K562 (cell line): Measurements from ENCODE around the gene HSPB1. TPM values are rescaled to one million over a fixed set of nuclear protein-coding genes. Genes with fewer than 3 reads are reported as not detected.

Experiments
- ATAC-seq: fragments of 200-7000 bp; cut with Tn5 transposase; 3 replicates; pipeline ENCODE4 v1.9.1; 2020; ENCODE audit warnings: moderate library complexity
- BruUV-seq: library from RNA; stranded (reverse); fragments of 400-500 nt; replicated peaks from 2 replicates; lab custom pipeline; 2021; lab: Mats Ljungman, UMichigan
- CTCF ChIA-PET: fragments of 300-600 bp; formaldehyde crosslinking; extraction: SDS; loops from one replicate; lab custom pipeline; 2021; ENCODE audit warnings: low intra/inter-chr PET ratio; lab: Yijun Ruan, JAX
- POLR2A ChIA-PET: fragments of 300-600, 350-650 bp; sonication (Branson Sonifier 250); formaldehyde crosslinking; extraction: SDS; loops from one replicate; lab custom pipeline; 2021; ENCODE audit warnings: antibody characterized with exemption, inconsistent platforms; lab: Yijun Ruan, JAX
- DNase-seq, 4 experiments: peaks; one replicate each; pipeline versions ENCODE4 v3.0.0 to v3.0.0-alpha.2; 2011 to 2018; ENCODE audit warnings: low spot score in 3 of 4, mixed read lengths in 3 of 4; ENCODE audit errors: extremely low read depth in 1 of 4
- FAIRE-seq: peaks from 2 replicates; lab custom pipeline; 2011; peaks lifted over from hg19 to GRCh38; lab: Jason Lieb, UNC
- H2AFZ ChIP-seq: 2 replicates; pipeline ENCODE4 v1.6.0; 2011; ENCODE audit warnings: low read depth, low read length, control low read depth, inconsistent platforms
- H3K27ac ChIP-seq: fragments of 200-600 bp; 3 replicates; pipeline ENCODE4 v1.8.0; 2011; ENCODE audit warnings: low read depth, mild to moderate bottlenecking, control low read depth, inconsistent platforms, low read length, moderate library complexity, mixed read lengths; ENCODE audit errors: extremely low read depth
- H3K27me3 ChIP-seq, 2 experiments: fragments of 300-600 bp in 1 of 2; 2 replicates in 1 of 2; 3 replicates in 1 of 2; pipeline versions ENCODE4 v1.6.0 to v1.8.0; 2011; ENCODE audit warnings: inconsistent platforms in 2 of 2, low read length in 2 of 2, mild to moderate bottlenecking in 1 of 2, mixed read lengths in 1 of 2, moderate library complexity in 1 of 2; ENCODE audit not compliant: control insufficient read depth in 2 of 2, insufficient read depth in 2 of 2
- H3K36me3 ChIP-seq: fragments of 300-600 bp; 3 replicates; pipeline ENCODE4 v1.8.0; 2011; ENCODE audit warnings: mild to moderate bottlenecking, low read length, inconsistent platforms; ENCODE audit not compliant: control insufficient read depth, insufficient read depth
- H3K4me1 ChIP-seq, 2 experiments: fragments of 200-600 bp in 1 of 2; replicated peaks in 1 of 2; 2 replicates in 1 of 2; 3 replicates in 1 of 2; pipeline versions ENCODE4 v1.5.1 to v1.8.0; 2011; ENCODE audit warnings: inconsistent platforms in 2 of 2, low read length in 2 of 2, mild to moderate bottlenecking in 1 of 2, mixed read lengths in 1 of 2, moderate library complexity in 1 of 2; ENCODE audit not compliant: control insufficient read depth in 2 of 2, insufficient read depth in 2 of 2
- H3K4me2 ChIP-seq: 2 replicates; pipeline ENCODE4 v1.6.1; 2011; ENCODE audit warnings: low read length, control low read depth, inconsistent platforms, mixed read lengths; ENCODE audit not compliant: insufficient read depth
- H3K4me3 ChIP-seq: fragments of 200-600 bp; sonication (generic), shearing (Covaris generic); 2 replicates; pipeline ENCODE4 v1.5.1; 2016; ENCODE audit warnings: control low read depth, inconsistent platforms
- H3K79me2 ChIP-seq: fragments of 200-600 bp; 3 replicates; pipeline ENCODE4 v1.8.0; 2011; ENCODE audit warnings: low read length, inconsistent platforms; ENCODE audit not compliant: control insufficient read depth, insufficient read depth
- H3K9ac ChIP-seq, 2 experiments: 2 replicates each; pipeline versions ENCODE4 v1.6.0 to v1.6.1; 2011; ENCODE audit warnings: low read depth in 2 of 2, low read length in 2 of 2, control low read depth in 1 of 2, inconsistent platforms in 1 of 2, mild to moderate bottlenecking in 1 of 2, mixed read lengths in 1 of 2; ENCODE audit not compliant: insufficient read depth in 1 of 2
- H3K9me1 ChIP-seq: one replicate; pipeline ENCODE4 v1.6.0; 2011; ENCODE audit warnings: inconsistent platforms, mild to moderate bottlenecking, low read length, moderate library complexity; ENCODE audit not compliant: control insufficient read depth, insufficient read depth
- H3K9me3 ChIP-seq: replicated peaks from 2 replicates; pipeline ENCODE4 v1.5.1; 2011; ENCODE audit warnings: low read depth, low read length, inconsistent platforms; ENCODE audit not compliant: control insufficient read depth, insufficient read depth
- H4K20me1 ChIP-seq: replicated peaks from 2 replicates; pipeline ENCODE4 v1.6.1; 2011; ENCODE audit warnings: low read length, inconsistent platforms, mixed read lengths; ENCODE audit not compliant: control insufficient read depth, insufficient read depth
- CSDE1 ChIP-seq, 2 experiments: fragments of 450-650 bp; IDR thresholded peaks; 2 replicates each; pipeline ENCODE4 v1.6.1; 2016; ENCODE audit warnings: mild to moderate bottlenecking in 1 of 2
- E2F5 ChIP-seq: sonication (generic); formaldehyde crosslinking; IDR thresholded peaks from 2 replicates; pipeline ENCODE4 v1.8.0; 2022; ENCODE audit warnings: mild to moderate bottlenecking, missing genetic modification reagents
- KDM1A ChIP-seq, 2 experiments: fragments of 450-650 bp; IDR thresholded peaks; 2 replicates each; pipeline ENCODE4 v1.6.1; 2016; ENCODE audit warnings: mild to moderate bottlenecking in 2 of 2
- L3MBTL2 ChIP-seq: fragments of 450-650 bp; IDR thresholded peaks from 2 replicates; pipeline ENCODE4 v1.6.1; 2016; ENCODE audit warnings: mild to moderate bottlenecking, moderate library complexity
- NBN ChIP-seq: fragments of 450-650 bp; IDR thresholded peaks from 2 replicates; pipeline ENCODE4 v1.6.1; 2016; ENCODE audit warnings: low read depth, mild to moderate bottlenecking
- NONO ChIP-seq, 2 experiments: fragments of 200-400 bp in 1 of 2; fragments of 450-650 bp in 1 of 2; formaldehyde crosslinking in 1 of 2; IDR thresholded peaks; 2 replicates each; pipeline ENCODE4 v1.6.1; 2017; ENCODE audit warnings: low read depth in 2 of 2, mild to moderate bottlenecking in 2 of 2, moderate library complexity in 2 of 2, low read length in 1 of 2
- NR2C2 ChIP-seq, 2 experiments: fragments of 200-800 bp in 1 of 2; sonication (Bioruptor generic) in 1 of 2; sonication (generic) in 1 of 2; formaldehyde crosslinking in 1 of 2; IDR thresholded peaks; 2 replicates each; pipeline versions ENCODE4 v1.6.1 to v1.8.0; 2016 to 2022; ENCODE audit warnings: mild to moderate bottlenecking in 1 of 2, missing compliant biosample characterization in 1 of 2, missing genetic modification characterization in 1 of 2, missing genetic modification reagents in 1 of 2
- PHB ChIP-seq: fragments of 250-450 bp; sonication (Bioruptor Pico); IDR thresholded peaks from 2 replicates; pipeline ENCODE4 v1.5.0; 2021
- ZNF12 ChIP-seq: sonication (generic); formaldehyde crosslinking; IDR thresholded peaks from 2 replicates; pipeline ENCODE4 v1.4.0; 2020; ENCODE audit warnings: mild to moderate bottlenecking, missing genetic modification reagents
- ZNF24 ChIP-seq: fragments of 450-650 bp; IDR thresholded peaks from 2 replicates; pipeline ENCODE4 v1.6.1; 2016
- WGBS: fragments of 100-300 bp; shearing (Covaris generic); methylation state at CpG from one replicate; pipeline ENCODE4 v1.1.6; 2016; ENCODE audit warnings: low coverage, mixed read lengths; ENCODE audit not compliant: insufficient coverage; ENCODE audit errors: missing lambda C conversion rate; 5-methylcytosine and 5-hydroxymethylcytosine counted together
- in situ Hi-C: fragments of 300-500 bp; cut with MboI; formaldehyde crosslinking; loops from 4 replicates; pipeline ENCODE4 v1.15.0; 2018; ENCODE audit warnings: inconsistent platforms, mixed read lengths
- intact Hi-C: fragments of 100-400 bp; cut with micrococcal nuclease; formaldehyde crosslinking; loops from 2 replicates; pipeline ENCODE4 v1.14.2; 2022
- polyA plus RNA-seq, 8 experiments: library from polyadenylated mRNA; depleted of rRNA in 4 of 8; stranded (reverse) in 5 of 8; unstranded in 3 of 8; fragments of >200 nt; fragmentation: Nextera tagmentation in 2 of 8; fragmentation: Illumina TruSeq in 1 of 8; extraction: Ambion mirVana in 2 of 8; extraction: Trizol in 1 of 8; gene quantifications; 2 replicates each; pipeline versions ENCODE4 v1.2.1 to v1.2.3, GENCODE V29; 2011 to 2014; ENCODE audit warnings: inconsistent platforms in 1 of 8, missing spikeins in 1 of 8
- total RNA-seq, 7 experiments: library from RNA; depleted of rRNA in 6 of 7; stranded (reverse); fragments of >200 nt in 6 of 7; fragmentation: Illumina TruSeq in 2 of 7; extraction: Trizol in 2 of 7; gene quantifications; 2 replicates each; pipeline versions ENCODE4 v1.2.1 to v1.2.3, GENCODE V29; 2011 to 2021; ENCODE audit warnings: low replicate concordance in 1 of 7
- TF ChIP-seq, protein P1 (sequence below): fragments of 250-450 bp; sonication (Bioruptor Pico); IDR thresholded peaks from 2 replicates; pipeline ENCODE4 v1.6.1; 2021; ENCODE audit warnings: mild to moderate bottlenecking
- TF ChIP-seq, protein P2 (sequence below): sonication (generic); formaldehyde crosslinking; IDR thresholded peaks from 2 replicates; pipeline ENCODE4 v1.8.0; 2022; ENCODE audit warnings: mild to moderate bottlenecking, missing genetic modification reagents
- TF ChIP-seq, protein P3 (sequence below): fragments of 450-650 bp; IDR thresholded peaks from 2 replicates; pipeline ENCODE4 v1.6.1; 2017; ENCODE audit warnings: mild to moderate bottlenecking, moderate library complexity
- TF ChIP-seq, protein P4 (sequence below): fragments of 450-650 bp; formaldehyde crosslinking; IDR thresholded peaks from 2 replicates; pipeline ENCODE4 v1.4.0; 2020; ENCODE audit warnings: mild to moderate bottlenecking, moderate library complexity

Gene HSPB1
- total and polyA plus RNA-seq, 9 of the 15 experiments (the other 6 are each of a cell fraction or from before 2014, with no cell fraction given) = 27.1 to 522 (median 138) TPM

DNA sequence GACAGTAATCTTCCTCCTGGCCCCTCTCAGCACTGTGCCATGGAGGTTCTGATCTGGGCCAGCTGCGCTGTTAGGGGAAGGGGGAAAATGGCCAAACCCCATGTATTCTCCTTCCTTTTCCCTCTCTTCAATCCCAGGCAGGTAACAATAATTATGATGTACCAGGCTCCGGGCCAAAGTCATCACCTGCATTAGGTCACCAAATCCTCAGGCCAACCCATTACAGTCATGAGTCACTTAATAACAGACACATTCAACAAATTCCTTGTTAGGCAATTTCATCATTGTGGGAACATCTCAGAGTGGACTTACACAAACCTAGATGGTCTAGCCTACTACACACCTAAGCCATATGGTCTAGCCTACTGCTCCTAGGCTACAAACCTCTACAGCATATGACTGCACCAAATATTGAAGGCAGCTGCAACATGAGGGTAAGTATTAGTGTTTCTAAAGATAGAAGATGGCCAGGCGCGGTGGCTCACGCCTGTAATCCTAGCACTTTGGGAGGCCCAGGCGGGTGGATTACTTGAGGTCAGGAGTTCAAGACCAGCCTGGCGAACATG is 2.2 kb upstream of the HSPB1 start:
- no peaks in the 10 kb centered on the region for H3K9me1 ChIP-seq
- DNase-seq (no peak), FAIRE-seq (no peak), ATAC-seq (no peak)
- ChIA-PET POLR2A (no interaction called here), CTCF (no interaction called here)
- in situ Hi-C loops = no loop called here
- H4K20me1 ChIP-seq = no peaks in the 10 kb centered on the region
- H3K27ac ChIP-seq = no peak overlapping the region
- peaks cover 25% of the 10 kb centered on the region for H3K79me2 ChIP-seq
- H3K4me2 ChIP-seq = no peak overlapping the region
- H3K4me3 ChIP-seq = no peak overlapping the region
- no peak overlapping the region for H2AFZ ChIP-seq
- peaks cover 13% of the 10 kb centered on the region for H3K36me3 ChIP-seq
- no peak overlapping the region for H3K9ac ChIP-seq
- intact Hi-C loops = no loop called here
- 43% methylated on average over 7 of the region's 7 CpGs for WGBS
- peaks cover 20 to 54% of the 10 kb centered on the region in 2 experiments for H3K4me1 ChIP-seq
- no TSS peak for BruUV-seq
- no peaks in the 10 kb centered on the region for H3K9me3 ChIP-seq
- no peaks in the 10 kb centered on the region for H3K27me3 ChIP-seq
- TF ChIP-seq ZNF12 (no peak), L3MBTL2 (no peak), CSDE1 (IDR thresholded peaks at IDR 0.05) (no peak), ZNF24 (no peak), NONO (IDR thresholded peaks at IDR 0.05; ENCODE audit: low read depth in 2 of 2, low read length in 1 of 2) (no peak), E2F5 (no peak), NBN (no peak), KDM1A (IDR thresholded peaks at IDR 0.05) (0 out of 4 replicates have a peak, but pooled peaks have one; percentile 10 to 11), PHB (CRISPR knock-in tag) (no peak), NR2C2 (CRISPR knock-in tag; IDR thresholded peaks at IDR 0.05) (no peak), NR2C2 (tag; IDR thresholded peaks at IDR 0.05) (no peak)
- TF ChIP-seq, protein P1, sequence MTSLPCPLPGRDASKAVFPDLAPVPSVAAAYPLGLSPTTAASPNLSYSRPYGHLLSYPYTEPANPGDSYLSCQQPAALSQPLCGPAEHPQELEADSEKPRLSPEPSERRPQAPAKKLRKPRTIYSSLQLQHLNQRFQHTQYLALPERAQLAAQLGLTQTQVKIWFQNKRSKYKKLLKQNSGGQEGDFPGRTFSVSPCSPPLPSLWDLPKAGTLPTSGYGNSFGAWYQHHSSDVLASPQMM = no peak
- TF ChIP-seq, protein P2, sequence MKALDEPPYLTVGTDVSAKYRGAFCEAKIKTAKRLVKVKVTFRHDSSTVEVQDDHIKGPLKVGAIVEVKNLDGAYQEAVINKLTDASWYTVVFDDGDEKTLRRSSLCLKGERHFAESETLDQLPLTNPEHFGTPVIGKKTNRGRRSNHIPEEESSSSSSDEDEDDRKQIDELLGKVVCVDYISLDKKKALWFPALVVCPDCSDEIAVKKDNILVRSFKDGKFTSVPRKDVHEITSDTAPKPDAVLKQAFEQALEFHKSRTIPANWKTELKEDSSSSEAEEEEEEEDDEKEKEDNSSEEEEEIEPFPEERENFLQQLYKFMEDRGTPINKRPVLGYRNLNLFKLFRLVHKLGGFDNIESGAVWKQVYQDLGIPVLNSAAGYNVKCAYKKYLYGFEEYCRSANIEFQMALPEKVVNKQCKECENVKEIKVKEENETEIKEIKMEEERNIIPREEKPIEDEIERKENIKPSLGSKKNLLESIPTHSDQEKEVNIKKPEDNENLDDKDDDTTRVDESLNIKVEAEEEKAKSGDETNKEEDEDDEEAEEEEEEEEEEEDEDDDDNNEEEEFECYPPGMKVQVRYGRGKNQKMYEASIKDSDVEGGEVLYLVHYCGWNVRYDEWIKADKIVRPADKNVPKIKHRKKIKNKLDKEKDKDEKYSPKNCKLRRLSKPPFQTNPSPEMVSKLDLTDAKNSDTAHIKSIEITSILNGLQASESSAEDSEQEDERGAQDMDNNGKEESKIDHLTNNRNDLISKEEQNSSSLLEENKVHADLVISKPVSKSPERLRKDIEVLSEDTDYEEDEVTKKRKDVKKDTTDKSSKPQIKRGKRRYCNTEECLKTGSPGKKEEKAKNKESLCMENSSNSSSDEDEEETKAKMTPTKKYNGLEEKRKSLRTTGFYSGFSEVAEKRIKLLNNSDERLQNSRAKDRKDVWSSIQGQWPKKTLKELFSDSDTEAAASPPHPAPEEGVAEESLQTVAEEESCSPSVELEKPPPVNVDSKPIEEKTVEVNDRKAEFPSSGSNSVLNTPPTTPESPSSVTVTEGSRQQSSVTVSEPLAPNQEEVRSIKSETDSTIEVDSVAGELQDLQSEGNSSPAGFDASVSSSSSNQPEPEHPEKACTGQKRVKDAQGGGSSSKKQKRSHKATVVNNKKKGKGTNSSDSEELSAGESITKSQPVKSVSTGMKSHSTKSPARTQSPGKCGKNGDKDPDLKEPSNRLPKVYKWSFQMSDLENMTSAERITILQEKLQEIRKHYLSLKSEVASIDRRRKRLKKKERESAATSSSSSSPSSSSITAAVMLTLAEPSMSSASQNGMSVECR (CRISPR knock-in tag) = no peak
- TF ChIP-seq, protein P3, sequence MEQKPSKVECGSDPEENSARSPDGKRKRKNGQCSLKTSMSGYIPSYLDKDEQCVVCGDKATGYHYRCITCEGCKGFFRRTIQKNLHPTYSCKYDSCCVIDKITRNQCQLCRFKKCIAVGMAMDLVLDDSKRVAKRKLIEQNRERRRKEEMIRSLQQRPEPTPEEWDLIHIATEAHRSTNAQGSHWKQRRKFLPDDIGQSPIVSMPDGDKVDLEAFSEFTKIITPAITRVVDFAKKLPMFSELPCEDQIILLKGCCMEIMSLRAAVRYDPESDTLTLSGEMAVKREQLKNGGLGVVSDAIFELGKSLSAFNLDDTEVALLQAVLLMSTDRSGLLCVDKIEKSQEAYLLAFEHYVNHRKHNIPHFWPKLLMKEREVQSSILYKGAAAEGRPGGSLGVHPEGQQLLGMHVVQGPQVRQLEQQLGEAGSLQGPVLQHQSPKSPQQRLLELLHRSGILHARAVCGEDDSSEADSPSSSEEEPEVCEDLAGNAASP = no peak
- TF ChIP-seq, protein P4, sequence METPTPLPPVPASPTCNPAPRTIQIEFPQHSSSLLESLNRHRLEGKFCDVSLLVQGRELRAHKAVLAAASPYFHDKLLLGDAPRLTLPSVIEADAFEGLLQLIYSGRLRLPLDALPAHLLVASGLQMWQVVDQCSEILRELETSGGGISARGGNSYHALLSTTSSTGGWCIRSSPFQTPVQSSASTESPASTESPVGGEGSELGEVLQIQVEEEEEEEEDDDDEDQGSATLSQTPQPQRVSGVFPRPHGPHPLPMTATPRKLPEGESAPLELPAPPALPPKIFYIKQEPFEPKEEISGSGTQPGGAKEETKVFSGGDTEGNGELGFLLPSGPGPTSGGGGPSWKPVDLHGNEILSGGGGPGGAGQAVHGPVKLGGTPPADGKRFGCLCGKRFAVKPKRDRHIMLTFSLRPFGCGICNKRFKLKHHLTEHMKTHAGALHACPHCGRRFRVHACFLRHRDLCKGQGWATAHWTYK (CRISPR knock-in tag) = no peak
